Choroid plexus epithelial cell (primary cell): ENCODE measurements around the gene PKN2.

ENCODE experiments used
- DNase-seq: peaks from one replicate; pipeline ENCODE4 v3.0.0-alpha.2; 2010; ENCODE audit warnings: low read depth
- H3K4me3 ChIP-seq: 2 replicates; pipeline ENCODE4 v1.5.1; 2011; ENCODE audit warnings: low read depth, mild to moderate bottlenecking, control low read depth, low read length, moderate library complexity
- TF ChIP-seq, protein P1 (sequence below): conservative IDR thresholded peaks from 2 replicates; pipeline ENCODE4 v1.5.1; 2011; ENCODE audit warnings: low read depth, mild to moderate bottlenecking, control low read depth, inconsistent platforms, low read length, moderate library complexity

Gene PKN2

DNA sequence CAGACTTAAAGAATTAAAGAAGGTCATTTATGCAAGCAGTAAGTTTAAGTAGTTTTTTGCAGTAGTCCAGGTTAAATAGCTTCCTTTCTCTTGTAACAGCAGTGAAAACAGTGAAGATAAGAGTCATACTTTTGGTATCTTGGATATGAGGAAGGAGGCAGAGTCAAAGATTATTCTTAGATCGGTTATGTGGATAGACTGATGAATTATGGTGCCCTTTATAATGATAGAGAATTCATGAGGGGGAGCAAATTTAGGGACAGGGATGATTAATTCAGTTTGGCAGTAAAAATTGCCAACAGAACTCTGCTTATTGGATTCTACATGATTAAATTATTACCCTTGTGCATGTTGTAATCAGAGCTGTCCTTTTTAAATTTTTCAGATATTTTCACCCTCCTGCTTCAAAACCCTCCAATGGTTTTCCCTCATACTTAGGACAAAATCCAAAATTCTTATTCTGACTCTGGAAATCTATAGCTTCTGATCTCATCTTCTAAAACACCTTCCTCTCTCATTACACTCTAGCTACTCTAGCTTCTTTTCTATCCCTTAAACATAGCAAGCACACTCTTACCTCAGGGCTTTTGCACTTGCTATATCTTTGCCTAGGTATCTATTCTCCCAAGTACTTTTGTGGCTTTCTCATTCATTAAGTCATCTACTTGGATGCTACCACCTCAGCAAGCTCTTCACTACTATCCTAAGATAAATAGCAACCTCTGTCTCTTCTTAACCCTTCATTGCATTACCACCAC, 79.8 kb downstream of the PKN2 start:
- DNase-seq: peak; percentile 60

DNA sequence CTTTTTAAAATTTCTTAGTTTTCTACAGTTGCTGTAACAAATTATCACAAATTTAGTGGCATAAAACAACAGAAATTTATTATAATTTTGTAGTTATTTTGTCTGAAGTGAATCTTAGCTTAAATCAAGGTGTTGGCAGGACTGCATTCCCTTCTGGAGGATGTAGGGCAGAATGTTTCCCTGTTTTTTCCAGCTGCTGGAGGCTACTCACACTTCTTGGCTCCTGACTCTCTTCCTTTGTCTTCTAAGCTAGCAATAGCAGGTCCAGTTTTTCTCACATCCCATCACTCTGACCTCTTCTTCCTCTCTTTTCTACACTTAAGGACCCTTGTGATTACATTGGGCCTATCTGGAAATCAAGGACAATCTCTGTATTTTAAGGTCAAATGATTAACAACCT, 84.1 kb downstream of the PKN2 start:
- TF ChIP-seq, protein P1, sequence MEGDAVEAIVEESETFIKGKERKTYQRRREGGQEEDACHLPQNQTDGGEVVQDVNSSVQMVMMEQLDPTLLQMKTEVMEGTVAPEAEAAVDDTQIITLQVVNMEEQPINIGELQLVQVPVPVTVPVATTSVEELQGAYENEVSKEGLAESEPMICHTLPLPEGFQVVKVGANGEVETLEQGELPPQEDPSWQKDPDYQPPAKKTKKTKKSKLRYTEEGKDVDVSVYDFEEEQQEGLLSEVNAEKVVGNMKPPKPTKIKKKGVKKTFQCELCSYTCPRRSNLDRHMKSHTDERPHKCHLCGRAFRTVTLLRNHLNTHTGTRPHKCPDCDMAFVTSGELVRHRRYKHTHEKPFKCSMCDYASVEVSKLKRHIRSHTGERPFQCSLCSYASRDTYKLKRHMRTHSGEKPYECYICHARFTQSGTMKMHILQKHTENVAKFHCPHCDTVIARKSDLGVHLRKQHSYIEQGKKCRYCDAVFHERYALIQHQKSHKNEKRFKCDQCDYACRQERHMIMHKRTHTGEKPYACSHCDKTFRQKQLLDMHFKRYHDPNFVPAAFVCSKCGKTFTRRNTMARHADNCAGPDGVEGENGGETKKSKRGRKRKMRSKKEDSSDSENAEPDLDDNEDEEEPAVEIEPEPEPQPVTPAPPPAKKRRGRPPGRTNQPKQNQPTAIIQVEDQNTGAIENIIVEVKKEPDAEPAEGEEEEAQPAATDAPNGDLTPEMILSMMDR: no peak
- H3K4me3 ChIP-seq: no peak overlapping the region
- no peak for DNase-seq

More for the DNA sequence above, 79.8 kb downstream of the PKN2 start:
- no peak overlapping the region for H3K4me3 ChIP-seq
- TF ChIP-seq, protein P1: no peak

DNA sequence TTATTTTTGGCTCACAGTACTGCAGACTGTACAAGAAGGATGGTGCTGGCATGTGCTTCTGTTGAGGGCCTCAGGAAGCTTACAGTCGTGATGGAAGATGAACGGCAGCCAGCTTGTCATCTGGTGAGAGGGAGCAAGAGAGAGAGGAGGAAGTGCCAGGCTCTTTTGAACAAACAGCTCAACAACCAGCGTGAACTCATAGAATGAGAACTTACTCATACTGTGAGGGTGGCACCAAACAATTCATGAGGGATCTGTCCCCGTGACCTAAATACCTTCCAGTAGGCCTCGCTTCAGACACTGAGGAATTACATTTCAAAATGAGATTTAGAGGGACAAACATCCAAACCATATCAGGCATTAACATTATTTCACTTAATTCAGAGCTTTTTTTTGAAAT, 84.7 kb downstream of the PKN2 start:
- no peak for DNase-seq
- no peak overlapping the region for H3K4me3 ChIP-seq

DNA sequence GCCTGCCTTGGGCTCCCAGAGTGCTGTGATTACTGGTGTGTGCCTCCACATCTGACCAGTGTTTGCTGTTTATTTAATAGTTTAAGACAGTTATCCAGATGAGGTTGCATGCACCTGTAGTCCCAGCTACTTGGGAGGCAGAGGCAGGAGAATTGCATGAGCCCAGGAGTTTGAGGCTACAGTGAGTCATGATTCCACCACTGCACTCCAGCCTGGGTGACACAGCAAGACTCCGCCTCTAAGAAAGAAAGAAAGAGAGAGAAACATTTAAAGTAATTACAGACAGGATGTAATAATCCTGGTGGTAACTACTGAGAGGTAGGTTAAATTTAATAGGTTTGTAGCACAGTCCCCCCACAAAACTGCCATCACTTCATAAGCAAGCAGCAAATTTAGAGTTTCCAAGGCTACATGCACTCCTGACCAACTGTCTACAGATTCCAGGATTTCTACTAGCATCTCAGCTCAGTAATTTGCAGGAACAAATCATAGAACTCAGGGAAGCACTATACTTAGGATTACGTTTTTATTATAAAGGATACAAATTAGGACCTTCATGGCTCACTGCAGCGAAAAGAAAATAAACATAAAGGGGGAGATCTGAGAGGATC, 89.6 kb downstream of the PKN2 start:
- peak; percentile 62 for DNase-seq
- TF ChIP-seq, protein P1: no peak
- no peak overlapping the region for H3K4me3 ChIP-seq

More for the DNA sequence above, 84.7 kb downstream of the PKN2 start:
- TF ChIP-seq, protein P1: no peak

DNA sequence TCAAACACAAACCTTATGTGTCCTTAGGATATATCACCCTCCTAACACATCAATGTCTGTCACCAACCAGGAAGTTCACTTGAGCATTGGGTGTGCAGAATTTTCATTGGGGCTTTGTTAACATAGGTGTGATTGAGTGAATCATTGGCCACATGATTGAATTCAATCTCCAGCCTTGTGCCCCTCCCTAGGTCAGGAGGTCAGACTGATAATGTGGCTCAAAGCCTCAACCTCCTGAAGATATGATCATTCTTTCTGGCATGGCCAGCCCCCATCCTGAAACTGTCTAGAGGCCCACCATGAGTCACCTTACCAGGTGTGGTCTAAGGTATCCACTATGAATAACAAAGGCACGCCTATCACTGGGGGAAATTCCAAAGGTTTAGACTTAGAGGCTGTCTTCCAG, 90.1 kb downstream of the PKN2 start:
- H3K4me3 ChIP-seq: no peak overlapping the region
- TF ChIP-seq, protein P1: no peak
- DNase-seq: no peak

DNA sequence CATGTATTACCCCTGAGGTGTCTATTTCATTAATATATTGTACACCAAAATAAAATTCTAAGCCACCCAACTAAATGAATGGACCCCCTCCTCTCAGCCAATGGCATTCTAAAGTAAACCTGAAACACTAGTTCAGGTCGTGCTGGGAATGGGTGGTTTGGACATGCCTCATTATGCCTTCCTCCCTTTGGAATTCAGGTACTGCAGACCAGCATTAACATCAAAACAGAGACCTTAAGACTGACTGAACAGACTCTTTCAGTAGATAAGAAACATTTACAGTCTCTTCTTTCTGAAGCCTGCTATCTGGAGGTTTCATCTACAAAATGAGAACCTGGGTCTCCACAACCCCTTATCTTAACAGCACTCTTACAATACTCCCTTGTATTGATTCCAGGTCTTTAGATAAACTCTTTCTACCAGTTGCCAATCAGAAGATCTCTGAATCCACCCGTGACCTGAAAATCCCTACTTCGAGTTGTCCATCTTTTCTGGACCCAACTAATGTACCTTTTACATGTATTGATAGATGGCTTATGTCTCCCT, 93.6 kb downstream of the PKN2 start:
- H3K4me3 ChIP-seq: no peak overlapping the region
- TF ChIP-seq, protein P1: no peak
- no peak for DNase-seq
